Activated CD4-positive, CD25-positive, alpha-beta regulatory T cell treated with anti-CD3 and anti-CD28 coated beads, Interleukin-2, amount 50 U/mL, for 16 hours (primary cell): ENCODE results near the gene SART1.
"Not testable (repeated sequence)": the region's sequence is repeated elsewhere in the genome, so short reads cannot be mapped to it uniquely, and the experiment has no call there.

Experiments used
- DNase-seq: peaks from one replicate; pipeline ENCODE4 v3.0.0-alpha.2; 2020; ENCODE audit warnings: low read depth, low spot score

The SART1 gene

GRCh38 chr11:66015454-66015881 lies 53.9 kb downstream of the SART1 start:
- DNase-seq = no peak

DNA sequence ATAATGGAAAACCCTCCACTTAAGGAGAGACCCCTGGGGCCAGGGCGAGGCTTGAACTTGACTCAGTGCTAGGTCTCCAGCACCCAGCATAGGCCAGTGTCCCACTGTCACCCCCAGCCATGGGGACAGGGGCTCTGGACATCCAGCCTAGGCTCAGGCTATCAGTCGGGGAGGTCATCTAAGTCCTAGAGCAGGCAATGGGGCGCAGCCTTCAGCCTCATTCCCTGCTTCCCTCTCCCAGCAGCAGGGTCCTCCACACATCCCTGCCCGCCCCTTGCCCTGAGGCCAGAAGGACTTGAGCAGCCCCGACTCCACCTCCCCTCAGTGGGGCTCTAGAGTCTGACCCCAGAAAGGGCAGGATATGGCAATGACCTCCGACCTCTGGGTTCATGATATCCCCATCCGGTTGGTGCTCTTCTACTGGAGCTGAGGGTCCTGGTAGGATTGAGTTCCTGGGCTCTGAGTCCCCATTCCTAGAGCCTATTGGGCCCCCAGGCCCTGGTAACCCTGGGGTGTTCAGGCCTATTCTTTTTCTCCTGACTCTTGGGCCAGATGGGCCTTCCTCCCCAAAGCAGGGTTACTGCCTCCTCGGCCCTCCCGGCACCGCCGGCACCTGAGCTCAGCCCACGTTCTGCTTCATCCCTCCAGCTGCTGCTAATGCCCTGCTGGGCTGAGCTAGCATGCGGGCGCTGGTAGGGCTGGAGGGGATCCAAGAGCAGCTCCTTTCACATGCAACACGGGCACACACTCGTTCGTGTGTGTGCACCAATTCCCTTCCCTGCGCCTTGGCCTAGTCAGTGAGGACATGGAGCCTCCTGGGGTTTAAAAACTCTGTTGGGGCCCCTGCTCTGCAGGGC lies 54.6 kb downstream of the SART1 start:
- no peak for DNase-seq

DNA sequence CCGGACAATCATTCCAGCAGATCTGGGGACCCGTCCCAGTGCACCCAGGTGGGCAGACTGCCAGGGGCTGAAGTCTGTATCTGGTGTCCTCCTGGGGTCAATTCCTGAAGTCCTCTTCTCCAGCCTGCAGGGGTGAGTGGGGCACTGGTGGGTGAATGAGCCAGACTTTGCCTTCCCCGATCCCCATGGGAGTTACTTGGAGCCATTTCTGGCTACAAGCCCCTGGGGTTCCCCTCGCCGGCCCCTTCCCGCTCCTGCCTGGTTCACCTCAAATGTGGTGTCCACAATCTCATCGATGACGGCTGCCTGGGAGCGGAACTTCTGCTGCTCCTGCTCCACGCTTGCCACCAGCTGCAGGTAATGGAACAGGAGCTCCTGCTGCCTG lies 55.3 kb downstream of the SART1 start:
- no peak for DNase-seq

- no peak for DNase-seq
These were observed 55.8 kb downstream of the SART1 start for GRCh38 chr11:66017321-66017720.

DNA sequence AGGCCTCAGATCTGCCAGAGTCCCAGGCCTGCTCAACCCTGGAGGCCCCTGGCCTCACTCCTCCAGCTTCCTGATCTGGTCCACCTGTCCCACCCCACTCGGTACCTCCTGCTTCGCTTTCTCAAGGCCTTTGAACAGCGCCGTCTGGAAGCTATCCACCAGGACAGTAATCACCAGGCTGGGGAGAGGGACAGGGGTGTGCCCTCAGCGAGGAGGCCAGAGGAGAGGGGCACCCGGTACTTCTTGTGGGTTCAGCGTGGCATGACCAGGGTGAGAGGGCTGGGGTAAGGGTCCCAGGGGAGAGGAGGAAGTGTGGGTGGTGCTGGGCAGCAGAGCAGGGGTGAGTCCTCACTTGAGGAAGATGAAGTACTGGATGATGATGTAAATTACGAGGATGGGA lies 58.7 kb downstream of the SART1 start:
- no peak for DNase-seq

GRCh38 chr11:66020618-66021357 lies 59.3 kb downstream of the SART1 start:
- no peak for DNase-seq

DNA sequence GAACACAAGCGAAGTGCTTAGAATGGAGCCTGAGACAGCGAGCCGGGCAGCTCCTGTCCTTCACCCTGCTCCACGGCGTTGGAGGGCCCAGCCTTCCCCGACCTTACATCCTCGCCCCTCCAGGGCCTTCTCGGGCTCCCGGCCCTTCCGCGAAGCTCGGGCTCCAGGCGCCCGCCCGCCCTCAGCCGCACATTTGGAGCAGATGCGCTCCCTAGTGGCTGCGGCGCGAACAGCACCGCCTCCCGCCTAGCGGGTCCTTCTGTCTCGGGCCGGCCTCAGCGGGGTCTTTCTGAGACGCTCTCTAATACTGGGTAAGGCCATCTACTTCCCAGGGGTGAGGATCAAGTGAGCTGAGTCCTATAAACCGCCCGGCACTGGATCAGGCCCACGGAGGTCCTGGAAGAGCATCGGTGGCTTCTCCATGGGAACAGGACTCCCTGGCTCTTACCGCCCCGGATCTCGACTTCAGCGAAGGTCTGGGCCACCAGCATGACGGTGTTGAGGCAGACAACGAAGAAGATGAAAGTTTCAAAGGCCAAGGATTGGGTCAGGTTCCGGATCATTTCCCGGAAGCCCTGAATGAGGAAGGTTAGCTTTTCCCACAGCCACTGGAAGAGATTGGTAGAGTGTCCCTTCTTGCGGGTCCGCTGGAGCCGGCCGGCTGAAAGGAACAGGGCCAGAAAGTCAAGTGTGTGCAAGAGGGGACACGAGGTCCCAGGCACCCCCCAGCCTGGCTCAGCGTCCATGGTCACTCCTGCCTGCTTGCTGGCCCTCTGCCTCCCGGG lies 61.1 kb downstream of the SART1 start:
- DNase-seq = peak; percentile 58

DNA sequence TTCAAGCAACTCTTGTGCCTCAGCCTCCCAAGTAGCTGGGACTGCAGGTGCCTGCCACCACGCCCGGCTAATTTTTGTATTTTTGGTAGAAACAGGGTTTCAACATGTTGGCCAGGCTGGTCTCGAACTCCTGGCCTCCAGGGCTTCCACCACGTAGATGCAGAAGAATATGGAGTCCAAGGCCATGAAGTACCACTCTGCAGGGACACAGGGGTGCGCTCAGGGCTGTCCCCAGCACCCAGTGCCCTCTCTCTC lies 61.6 kb downstream of the SART1 start:
- DNase-seq = not testable (repeated sequence)

GRCh38 chr11:66026017-66026529 lies 64.5 kb downstream of the SART1 start, which contains the start of gene CATSPER1:
Gene CATSPER1, minus strand, starts transcription at chr11:66026479. Its CDS starts 100 bp downstream, at chr11:66026379.
- no peak for DNase-seq
